ENCODE data around the gene AFAP1L1.

Gene AFAP1L1

GRCh38 chr5:149345892-149346222 is 74.2 kb downstream of the AFAP1L1 start:
- Histone ChIP-seq H3K9me3 (ENCODE audit: control insufficient read depth, insufficient read depth, low read depth, low read length) (no peaks in the 10 kb centered on the region), H3K27ac (ENCODE audit: extremely low read depth, low read depth, low read length) (peak overlapping the region; percentile 57), H3K36me3 (ENCODE audit: control insufficient read depth in 2 of 2, insufficient read depth in 1 of 2, low read length in 2 of 2) (peaks cover 27 to 39% of the 10 kb centered on the region in 2 experiments), H3K4me1 (ENCODE audit: control insufficient read depth, insufficient read depth, low read length) (no peaks in the 10 kb centered on the region), H3K4me3 (ENCODE audit: low read depth, low read length) (peak overlapping the region; percentile 94)
- CTCF ChIA-PET, result interaction anchor here (0.8 to 1.8 kb wide), 6 partner anchors 12 to 37 kb away, joined by 3 to 6 read pairs (median 4); partner anchors contain the start of gene PCYOX1L
- TF ChIP-seq PBX3 (CRISPR knock-in tag; IDR thresholded peaks at IDR 0.05) (no peak), ZSCAN23 (tag by site-specific recombination; IDR thresholded peaks at IDR 0.05) (0 out of 2 replicates have a peak, but pooled peaks have one; percentile 2), ZNF623 (tag by site-specific recombination; IDR thresholded peaks at IDR 0.05) (no peak; the same call in 1 of the 2 replicates), ZNF174 (tag by site-specific recombination; IDR thresholded peaks at IDR 0.05) (no peak), ZNF660 (tag by site-specific recombination; IDR thresholded peaks at IDR 0.05) (0 out of 2 replicates have a peak, but pooled peaks have one; percentile 13), ATF2 (tag by site-specific recombination; IDR thresholded peaks at IDR 0.05; ENCODE audit: low read depth) (no peak), ZNF184 (tag by site-specific recombination; IDR thresholded peaks at IDR 0.05) (no peak), ZNF416 (tag by site-specific recombination; IDR thresholded peaks at IDR 0.05) (no peak), ZNF221 (tag by site-specific recombination; IDR thresholded peaks at IDR 0.05; ENCODE audit: borderline replicate concordance) (no peak), ZNF18 (tag by site-specific recombination; IDR thresholded peaks at IDR 0.05) (no peak), ZBTB10 (tag by site-specific recombination; IDR thresholded peaks at IDR 0.05) (0 out of 2 replicates have a peak, but pooled peaks have one; percentile 12), ZNF366 (tag by site-specific recombination; conservative IDR thresholded peaks at IDR 0.05) (no peak), ZNF677 (tag by site-specific recombination; IDR thresholded peaks at IDR 0.05) (no peak), REPIN1 (tag by site-specific recombination; IDR thresholded peaks at IDR 0.05; ENCODE audit: low read depth) (no peak), MYNN (tag by site-specific recombination; IDR thresholded peaks at IDR 0.05; ENCODE audit: borderline replicate concordance) (no peak), ZNF501 (tag by site-specific recombination; IDR thresholded peaks at IDR 0.05) (no peak), ZNF658 (tag by site-specific recombination; IDR thresholded peaks at IDR 0.05) (no peak), ZNF561 (tag by site-specific recombination; IDR thresholded peaks at IDR 0.05; ENCODE audit: borderline replicate concordance) (no peak), ZNF140 (tag by site-specific recombination; IDR thresholded peaks at IDR 0.05) (no peak), TCF7L2 (IDR thresholded peaks at IDR 0.05; ENCODE audit: borderline replicate concordance, low read depth, low read length) (no peak), ZNF449 (tag by site-specific recombination; IDR thresholded peaks at IDR 0.05) (no peak), ZNF621 (tag by site-specific recombination; IDR thresholded peaks at IDR 0.05) (no peak), OSR2 (tag by site-specific recombination; IDR thresholded peaks at IDR 0.05) (no peak), ZNF24 (tag by site-specific recombination; IDR thresholded peaks at IDR 0.05) (0 out of 2 replicates have a peak, but pooled peaks have one; percentile 12), SCRT1 (tag by site-specific recombination; IDR thresholded peaks at IDR 0.05; ENCODE audit: borderline replicate concordance) (no peak)
- POLR2A ChIA-PET, result interaction anchor here (0.8 to 4.9 kb wide), 5 partner anchors 10 to 39 kb away, joined by 3 to 77 read pairs (median 5); partner anchors contain the start of gene PCYOX1L

Data from HEK293 (cell line).